ENCODE data around the gene SF1.

Gene SF1

DNA sequence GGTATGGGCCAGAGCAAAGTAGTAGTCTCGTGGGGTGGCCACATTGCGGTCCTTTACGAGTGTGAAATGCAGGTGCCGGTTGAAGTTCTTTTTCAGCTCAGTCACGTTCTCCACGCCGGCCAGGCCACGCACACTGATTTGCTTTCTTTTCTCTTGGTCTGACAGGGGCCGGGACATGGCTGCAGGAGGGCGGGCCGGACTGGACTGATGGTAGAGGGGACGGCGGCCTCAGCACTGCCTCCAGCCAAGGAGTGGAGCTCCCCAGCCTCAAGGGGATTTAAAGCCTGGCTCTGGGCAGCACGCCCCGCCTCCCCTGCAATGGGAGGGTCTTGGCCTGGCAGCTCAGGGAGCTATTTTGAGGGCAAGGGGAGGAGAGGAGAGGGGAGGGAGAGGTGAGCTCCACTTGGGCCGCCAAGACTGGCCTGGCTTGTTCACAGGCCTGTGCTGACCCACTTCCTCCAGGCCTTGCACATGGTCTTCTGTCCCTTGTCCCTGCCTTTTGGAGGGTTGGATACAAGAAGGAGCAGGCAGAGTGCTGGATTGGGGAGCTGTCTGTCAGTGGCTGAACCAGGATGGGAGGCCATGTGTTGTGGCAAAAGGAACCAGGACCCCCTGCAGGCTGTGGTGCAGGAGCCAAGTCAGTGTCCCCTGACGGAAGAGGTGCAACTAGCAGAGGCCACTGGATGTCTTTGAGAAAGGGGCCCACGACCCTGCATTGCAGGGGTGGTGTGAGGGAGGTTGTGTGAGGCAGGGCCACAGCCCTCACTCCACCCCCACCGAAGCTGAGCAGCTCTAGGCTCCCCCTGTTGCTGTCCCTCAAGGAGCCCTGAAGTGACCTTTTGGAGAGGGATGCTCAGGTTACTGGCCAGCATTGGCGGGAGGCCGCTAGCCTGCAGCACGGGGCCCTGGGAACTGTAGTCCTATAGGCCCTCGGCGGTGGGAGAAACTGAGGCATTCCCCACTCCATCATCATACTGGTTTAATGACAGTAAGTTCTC, 18.3 kb downstream of the SF1 start, which contains the start of gene PYGM:
Gene PYGM (minus strand): TSS at position 253 of the 998 bp plus-strand sequence. CDS start 76 bp downstream, at position 177.
- no peak for DNase-seq

DNA sequence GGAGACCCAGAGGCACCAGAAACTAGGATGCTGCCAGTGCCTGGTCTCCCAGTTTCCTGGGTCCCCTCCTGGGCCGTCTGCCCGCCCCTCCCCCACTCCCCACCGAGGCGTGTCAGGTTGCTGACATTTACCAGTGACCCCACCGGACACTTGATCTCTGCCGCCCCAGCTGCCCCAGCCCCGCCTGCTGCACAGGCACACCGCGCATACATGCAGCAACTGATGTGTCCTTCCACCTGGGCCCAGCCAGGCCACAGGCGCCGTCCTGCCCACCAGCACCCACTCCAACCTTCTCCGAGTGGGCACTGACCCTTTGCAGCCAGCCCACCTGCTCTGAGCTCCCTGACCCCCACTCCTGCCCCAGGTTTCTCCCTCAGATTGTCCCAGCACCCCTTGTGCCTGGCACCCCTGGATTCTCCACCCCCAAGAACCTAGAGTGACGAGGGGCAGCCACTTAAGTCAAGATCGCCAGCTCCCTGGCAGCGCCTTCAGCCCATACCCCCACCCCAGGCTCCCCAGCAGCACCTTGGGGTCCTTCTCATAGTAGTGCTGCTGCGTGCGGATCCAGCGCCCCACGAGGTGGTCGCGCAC, 19.1 kb downstream of the SF1 start:
- no peak for DNase-seq

DNA sequence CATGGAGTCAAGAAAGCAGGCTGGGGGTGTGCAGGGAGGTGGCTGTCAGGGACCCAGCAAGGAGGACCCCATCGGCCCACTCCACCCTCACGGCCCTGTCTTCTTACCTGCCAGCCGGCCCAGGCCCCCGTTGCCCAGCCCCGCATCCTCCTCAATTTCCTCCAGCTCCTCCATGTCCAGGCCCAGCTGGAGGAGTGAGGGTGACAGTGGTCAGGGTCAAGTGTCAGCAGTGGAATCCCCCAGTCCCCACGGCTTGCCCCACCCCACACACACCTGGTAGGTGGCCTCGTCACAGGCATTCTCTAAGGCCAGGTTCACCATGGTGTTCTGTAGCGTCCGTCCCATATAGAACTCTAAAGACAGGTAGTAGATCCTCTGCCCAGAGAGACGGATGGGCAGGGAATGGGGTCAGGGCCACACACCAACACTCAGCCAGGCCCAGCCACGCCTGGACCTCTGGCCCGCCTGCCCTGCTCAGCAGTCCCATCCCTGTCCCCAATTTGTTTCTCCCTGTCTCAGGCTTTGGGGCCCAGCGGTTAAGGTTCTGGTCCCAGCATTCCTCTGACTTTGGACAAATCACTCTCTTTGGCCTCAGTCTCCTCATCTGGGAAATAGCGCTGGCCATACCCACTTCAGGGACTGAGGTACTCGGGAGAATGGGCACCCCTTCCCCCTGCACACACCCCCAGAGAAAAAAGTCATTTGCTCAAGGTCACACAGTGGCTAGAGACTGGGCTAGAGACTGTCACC, 19.8 kb downstream of the SF1 start:
- no peak for DNase-seq

DNA sequence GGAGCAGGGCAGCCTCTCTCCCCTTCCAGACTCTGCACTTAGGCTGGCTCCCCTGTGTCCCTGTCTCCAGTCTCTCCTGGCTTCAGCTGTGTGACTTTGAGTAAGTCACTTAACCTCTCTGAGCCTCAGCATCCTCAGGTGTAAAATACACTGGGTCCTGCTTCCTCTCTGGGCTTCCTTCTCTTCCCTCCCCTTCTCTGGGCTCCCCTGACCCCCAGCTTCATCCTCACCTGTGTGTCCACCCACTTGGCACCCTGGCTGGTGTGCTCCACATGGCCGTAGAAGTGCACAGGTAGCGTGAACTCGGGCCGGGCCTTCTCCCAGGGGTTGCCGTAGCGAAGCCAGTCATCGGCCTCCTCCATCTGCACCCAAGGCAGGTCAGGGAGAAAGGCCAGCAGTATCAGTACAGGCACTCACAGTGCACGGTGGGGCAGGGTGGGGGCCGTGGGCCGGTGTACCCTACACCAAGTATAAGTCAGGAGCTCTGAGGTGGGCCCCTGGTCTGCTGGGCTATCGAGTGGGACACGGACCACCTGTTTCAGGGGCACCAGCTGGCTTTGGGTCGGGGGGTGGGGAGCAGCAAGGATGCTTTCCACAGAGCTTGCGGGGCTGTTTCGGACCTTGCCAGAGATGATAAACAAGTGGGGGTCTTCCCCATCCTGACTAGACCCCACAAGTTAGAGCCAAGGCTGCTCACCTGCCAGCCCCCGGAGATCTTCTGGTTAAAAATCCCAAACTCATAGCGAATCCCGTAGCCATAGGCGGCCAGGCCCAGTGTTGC, 20.6 kb downstream of the SF1 start:
- DNase-seq: no peak

DNA sequence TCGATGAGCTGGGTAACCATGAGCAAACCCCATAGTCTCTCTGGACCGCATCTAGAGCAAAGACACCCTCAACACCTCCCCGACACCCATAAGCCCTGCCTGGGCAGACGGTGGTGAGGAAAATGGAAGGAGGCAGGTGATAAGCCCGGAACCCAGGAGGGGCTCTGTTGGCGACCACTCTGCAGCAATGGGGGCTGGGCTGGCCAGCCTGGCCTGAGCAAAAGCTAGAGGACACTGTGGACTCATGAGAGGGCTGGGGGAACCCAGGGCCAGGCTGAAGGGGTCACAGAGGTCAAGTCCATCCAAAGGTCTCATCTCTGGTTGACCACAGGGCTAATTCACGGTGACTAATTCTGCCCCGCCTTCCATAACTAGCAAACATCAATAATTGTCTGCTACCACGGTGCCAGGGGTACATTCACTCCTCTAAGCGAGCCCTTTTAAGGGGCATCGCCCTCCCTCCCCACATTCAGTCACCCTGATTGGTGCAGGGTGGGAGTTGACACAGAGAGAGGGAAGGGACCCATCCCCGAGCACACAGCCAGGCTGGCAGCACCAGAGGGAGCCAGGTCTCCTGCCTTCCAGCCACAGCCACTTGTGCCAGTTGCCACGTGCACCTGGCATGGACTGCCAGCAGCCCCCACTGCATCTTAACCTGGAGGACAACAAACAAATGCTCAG, 22.5 kb downstream of the SF1 start:
- no peak for DNase-seq

DNA sequence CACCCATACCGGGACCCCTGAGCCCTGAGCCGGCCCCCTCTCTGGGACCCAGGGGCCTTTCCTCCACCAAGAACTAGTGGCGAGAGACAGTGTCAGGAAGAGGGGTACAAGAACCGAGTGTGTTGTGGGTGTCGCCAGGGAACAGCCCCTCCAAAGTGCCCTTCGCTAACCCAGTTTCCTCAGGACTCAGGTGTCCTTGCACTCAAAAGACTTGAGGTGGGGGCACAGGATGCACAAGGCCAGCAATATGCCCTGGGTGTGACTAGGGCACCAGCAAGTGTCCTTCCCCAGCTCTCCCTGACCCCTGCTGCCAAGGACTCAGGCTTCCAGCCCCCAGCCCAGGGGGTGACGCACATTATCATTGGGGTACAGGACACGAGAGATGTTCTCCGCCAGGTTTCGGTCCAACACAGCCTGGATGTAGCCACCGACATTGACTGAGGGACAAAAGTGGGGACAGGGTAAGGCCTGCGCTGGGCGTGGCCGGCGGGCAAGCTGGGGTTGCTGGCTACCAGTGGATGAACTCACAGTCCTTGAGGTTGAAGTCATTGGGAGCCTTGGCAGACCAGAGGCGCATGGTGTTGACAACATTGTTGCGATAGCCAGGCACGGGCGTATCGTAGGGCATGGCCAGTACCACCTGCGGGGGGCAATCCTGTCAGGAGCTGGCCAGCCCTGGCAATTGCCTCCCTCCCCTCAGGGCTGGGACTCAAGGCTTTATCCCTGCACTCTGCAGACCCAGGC, 23.3 kb downstream of the SF1 start:
- DNase-seq: no peak

DNA sequence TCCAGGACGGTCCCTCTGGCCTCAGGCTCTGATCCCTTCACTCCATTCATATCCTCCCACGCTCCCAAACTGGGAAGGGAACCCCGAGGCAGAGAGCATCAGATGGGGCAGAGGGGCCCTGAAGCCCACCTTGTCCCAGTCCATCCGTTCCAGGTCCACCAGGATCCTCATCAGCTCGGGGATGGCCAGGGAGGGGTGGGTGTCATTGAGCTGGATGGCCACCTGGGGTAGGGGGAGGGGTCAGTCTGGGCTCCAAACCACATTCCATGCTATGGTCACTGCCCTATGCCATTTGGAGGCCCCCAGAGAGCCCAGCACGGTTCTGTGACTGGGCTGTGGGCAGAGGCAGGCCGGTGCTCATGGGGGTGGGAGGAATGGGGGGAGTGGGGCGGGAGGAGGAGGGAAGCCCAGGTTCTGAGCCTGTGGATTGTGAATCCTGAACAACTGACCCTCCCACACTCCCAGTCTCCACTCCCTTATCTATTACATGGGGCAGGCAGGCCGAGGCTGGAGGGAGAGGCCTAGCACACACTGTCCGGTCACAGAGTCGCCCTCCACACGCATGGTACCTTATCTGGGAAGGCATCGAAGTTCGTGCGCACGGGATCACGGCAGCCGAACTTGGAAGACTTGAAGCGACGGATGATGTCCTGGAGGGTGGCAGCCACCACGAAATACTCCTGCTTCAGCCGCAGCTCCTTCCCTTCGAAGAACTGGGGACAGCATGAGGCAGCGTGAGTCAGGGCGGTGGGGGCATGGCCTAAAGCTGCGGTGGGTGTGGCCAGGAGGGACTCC, 24.0 kb downstream of the SF1 start:
- no peak for DNase-seq

DNA sequence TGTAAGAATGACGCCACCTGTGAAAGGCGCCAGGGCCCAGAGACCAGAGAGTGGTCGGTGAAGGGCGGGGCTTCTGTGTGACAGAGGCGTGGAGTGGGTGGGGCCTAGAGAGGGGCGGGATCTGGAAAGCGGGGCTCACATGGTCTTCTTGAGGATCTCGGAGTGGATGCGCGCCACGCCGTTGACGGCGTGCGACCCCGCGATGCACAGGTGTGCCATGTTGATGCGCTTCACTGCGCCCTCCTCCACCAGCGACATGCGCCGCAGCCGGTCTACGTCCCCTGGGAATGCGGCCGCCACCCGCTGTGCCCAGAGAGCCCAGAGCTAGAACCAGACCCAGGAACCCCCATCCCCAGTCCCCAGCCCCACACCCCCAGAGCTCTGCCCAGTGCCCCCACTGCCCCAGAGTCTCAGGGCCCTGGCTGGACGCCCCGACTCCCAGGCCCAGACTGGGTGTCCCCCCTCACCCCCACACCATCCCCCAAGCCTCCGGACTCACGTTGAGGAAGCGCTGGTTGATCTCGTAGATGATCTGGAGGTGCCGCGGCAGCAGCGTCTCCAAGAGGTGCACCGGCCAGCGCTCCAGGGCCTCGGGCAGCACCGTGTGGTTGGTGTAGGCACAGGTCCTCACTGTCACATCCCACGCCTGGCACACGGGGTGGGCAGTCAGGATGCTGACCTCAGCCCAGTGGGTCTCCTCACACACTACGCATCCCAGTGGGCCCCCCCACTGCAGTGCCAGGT, 24.8 kb downstream of the SF1 start:
- DNase-seq: no peak

DNA sequence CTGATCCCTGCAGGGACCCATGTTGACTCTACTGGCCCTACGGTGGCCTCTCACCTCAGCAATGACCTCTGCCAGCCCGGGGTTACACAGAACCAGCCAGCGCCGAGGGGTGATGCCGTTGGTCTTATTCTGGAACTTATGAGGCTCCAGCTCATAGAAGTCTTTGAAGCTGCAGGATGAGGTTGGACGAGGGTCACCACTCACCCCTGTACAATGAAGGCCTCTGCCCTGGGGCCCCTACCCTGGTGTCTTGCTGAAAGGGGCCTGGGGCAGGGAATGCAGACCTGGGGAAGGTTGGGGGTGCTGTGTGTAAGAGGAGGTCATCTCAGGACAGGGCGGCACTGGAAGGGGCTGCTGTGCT, 25.3 kb downstream of the SF1 start:
- no peak for DNase-seq

DNA sequence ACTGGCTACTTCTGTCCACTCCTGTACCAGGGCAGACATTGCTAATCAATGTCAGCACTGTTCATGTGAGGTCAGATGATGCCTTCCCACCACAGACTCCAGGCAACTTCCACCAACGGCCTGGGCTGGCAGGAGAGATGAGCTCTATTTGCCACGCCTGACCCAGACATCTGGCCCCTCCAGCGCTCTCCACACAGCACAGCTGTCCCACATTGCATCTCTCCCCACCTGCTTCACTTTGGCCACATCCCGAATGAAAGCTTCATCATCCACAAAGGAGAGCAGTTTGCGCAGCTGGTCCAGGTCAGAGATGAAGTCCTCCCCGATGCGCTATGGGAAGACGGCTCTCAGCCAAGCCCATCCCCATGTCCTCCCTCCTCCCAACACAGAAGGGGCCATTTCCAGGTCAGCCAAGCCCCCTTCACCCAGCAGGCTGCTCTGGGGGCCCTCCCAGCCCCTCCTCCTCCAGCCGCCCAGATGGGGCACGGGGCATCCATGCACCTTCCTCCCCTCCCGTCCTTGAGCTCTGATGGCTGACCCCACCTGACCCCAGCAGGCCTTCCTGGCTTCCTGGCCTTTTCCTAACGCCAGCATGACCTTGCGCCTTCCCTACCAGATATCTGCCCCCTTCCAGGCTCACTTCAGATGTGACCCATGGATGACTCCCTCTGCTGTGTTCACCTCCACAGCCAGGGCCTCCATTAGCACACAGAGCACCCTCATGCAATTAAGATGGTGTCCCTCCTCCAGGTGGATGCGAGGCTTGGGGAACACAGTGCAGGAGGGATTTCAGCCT, 26.0 kb downstream of the SF1 start:
- no peak for DNase-seq

DNA sequence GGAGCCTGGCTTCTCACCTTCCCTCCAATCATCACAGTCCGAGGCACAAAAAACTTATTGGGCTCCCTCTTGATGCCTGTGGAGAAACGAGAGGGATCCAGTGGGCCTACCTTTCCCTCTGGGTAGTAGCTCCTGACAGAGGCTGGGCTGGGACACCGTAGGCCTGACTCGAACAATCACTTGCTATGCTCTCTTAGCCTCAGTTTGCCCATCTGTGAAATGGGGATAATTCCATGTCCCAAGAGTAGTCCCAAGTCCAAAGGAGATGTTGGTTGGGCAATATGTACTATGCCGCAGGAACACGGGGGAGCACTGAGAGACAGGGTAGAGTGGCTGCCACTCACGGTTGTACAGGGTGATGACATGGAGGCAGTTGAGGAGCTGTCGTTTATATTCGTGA, 26.8 kb downstream of the SF1 start:
- DNase-seq: no peak

DNA sequence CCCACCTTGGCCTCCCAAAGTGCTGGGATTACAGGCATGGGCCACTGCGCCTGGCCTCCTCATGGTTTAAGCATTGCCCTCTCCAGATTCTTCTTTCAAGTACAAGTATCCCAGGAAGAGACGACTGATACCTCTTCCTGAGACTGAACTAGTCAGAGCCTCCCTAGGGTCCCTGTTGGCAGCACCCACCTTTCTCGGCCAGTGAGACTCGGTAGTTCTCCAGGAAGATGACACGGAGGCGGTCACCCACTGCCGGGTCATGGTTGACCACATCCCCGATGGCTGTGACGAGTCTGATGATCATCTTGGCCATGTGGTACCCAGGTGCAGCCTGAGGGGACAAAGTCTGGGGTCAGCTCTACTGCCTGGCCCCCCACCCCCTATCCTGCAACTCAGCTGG, 27.2 kb downstream of the SF1 start:
- no peak for DNase-seq

DNA sequence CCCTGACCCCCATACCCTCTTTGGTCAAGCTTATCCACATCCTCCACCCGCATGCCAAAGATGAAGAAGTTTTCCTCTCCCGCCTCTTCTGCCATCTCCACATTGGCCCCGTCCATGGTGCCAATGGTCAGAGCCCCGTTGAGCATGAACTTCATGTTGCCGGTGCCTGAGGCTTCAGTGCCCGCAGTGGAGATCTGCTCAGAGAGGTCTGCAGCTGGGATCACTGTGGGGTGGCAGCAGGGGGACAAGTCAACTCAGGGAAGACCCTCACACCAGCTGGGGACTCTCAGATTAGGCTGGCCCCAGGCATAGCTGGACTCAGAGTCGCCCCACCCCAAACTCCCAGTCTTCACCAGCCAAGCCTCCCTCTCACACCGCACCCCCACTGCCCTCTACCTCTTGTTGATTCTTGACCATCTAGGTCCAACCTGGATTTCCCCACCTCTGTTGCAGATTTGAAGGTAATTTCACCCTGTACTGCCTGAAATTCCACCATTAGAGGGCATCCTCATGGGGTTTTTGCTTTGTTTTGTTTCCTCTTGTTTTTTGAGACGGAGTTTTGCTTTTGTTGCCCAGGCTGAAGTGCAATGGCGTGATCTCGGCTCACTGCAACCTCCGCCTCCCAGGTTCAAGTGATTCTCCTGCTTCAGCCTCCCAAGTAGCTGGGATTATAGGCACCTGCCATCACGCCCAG, 27.8 kb downstream of the SF1 start:
- no peak for DNase-seq

DNA sequence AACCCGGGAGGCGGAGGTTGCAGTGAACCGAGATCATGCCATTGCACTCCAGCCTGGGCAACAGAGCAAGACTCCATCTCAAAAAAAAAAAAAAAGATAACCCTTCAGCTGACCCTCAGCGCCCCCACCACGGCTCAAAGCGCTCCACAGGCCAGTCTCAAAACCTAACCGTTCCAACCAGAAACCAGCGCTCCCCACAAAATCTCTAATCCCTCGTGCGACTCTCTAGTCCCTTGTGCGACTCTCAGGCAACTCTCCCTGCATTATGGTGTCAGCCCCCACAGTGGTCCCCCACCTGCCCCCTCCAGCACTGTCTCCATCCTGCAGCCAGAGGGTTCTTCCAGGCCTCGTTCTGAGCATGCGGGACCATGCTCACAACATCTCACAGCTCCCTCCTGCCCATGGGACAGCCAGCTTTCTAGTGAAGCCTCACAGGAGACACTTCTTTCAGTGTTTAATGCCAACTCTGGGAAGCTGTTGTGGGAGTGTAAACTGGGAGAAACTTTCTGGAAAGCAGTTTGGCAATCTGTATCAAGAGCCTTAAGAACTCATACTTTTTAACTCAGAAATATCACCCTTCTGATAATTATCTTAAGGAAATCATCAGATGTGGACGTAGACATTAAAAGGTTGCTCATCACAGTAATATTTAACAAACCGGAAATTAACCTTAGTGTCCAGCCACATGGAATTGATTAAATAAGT, 30.2 kb downstream of the SF1 start:
- DNase-seq: no peak

DNA sequence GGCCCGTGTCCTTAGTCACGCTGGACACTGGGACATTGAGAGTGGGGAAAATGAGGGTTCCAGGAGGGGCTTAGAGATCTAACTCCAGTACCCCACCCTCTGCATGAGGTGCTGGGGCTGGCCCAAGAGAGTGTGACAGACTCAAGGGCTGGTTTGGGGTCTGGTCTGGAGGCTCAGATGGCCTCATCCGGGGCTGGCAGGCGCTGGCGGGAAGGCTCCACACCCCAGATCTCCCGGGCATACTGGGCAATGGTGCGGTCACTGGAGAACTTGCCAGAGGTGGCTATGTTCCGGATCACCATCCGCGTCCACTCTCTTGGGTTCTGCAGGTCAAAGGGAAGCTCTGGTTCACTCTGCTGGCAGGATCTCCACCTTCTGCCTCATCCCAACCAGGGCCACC, 31.9 kb downstream of the SF1 start:
- DNase-seq: no peak

DNA sequence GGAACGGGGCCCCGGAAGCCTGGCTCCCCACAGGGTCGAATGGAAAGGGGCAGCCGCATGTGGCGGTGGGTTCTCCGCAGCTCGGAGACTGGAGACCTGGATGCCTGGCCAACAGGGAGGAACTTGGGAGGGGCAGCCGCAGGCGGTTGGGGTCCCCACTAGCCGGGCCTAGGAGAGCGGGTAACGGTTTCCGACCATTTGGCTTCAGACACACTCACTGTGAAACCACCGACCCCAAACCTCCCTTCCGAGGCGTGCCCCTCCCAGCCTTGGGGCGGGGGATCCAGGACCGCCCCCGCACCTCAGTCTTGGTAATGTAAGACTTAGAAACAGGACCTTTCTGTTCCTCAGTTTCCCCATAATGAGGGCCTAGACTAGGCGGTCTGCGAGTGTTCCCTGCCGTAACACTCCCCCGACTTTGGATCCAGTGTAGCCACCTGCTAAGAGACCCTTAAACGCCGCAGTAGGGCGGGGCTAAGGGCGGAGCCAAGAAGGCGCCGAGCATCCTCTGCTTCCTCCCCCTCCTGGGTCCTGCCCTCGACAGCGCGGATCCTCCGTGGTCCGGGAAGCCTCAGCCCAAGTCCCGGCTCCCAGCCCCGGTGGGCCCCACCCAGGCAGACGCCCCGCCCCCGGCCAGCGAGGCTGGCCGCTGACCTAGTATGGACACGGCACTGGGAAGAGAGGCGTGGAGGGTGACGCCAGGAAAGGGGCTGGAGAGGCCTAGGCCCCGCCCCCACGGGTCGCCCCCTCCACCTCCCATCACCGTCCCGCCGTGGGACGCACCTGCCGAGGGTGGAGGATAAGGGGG, 32.6 kb downstream of the SF1 start:
- DNase-seq: peak; percentile 47

DNA sequence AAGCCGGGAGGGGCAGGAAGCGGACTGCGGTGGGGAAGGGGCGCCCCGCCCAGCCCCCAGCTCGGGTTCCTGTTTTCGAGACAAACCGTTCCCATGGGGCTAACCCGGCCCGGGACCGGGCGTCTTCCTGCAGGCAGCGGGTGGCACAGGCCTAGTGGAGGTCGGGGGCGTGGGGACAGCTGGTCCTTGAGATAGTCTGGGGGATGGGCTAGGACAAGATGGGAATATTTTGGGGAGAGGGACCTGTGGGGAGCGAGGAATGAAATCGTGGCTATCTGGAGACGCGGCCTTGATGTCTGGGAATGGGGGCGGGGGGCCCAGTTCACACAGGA, 33.2 kb downstream of the SF1 start:
- peak; percentile 82 for DNase-seq

All from GF-D8 (cell line).